OCI-M2 (cell line): ENCODE data around the gene MCF2L.

Experiments used
- DNase-seq: peaks from one replicate; lab custom pipeline; 2025; ENCODE audit not compliant: unreplicated experiment; lab: John Stamatoyannopoulos, UW

The MCF2L gene

DNA sequence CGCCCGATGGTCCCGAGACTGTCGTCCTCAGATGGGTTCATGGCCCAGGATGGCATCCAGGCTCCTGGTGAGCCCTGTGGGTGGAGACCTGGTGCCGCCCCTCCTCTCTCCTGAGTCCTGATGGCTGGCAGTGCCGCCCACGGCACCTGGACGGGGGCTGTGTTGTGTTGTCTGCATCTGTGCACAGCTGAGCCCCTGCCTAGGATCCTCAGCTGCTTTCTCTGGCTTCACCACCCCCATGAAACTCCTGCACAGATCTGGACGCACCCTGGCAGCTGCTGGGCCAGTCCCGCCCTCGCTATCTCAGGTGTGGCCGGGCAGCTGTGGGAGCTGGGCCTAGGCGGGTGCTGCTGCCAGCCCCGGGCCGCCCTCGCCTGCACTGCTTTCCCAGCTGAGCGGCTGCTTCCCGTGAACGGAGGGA lies 27.7 kb downstream of the MCF2L start:
- no peak for DNase-seq

DNA sequence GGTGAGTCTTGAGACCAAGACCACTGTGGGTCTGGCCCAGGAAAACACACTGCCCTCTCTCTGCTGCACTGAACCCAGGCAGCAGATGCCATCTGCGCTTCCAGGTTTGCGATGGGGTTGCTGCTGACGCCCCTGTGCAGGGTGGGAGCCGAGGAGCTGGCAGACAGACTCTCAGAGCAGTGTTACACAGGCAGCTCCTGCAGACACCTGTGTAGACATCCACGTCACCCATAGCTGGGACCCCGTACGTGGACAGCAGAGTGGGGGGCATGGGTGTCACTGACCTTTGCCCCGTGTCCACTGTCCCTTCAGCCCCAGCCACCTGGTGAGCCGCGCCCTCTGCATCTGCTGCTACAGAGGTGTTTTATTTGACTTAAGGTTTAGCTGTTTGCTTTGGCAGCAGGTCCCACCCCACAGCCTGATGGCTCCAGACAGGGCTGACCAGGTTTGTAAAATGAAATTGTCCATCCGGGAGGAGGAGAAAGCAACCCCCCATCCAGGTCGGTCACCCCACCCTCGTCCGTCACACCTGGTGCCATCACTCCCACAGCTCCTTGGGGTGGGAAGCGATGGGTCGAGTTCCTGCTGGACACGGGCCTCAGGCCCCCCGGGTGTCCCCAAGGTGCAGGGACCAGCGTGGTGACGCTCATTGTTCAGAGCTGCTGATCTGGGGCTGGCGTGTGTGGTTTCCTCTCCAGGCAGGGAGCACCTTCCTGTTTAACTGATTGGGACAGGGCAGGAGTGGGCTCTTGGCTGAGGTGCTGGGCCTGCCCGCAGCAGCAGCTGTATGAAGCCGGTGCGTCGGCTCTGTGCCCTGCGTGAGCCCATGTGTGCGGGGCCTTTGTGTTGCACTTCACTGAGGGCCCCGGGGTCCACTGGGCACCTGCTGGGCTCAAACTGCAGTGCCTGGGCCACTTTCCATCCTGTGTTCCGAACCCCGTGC lies 28.4 kb downstream of the MCF2L start:
- no peak for DNase-seq

GRCh38 chr13:112998521-112999280 lies 29.7 kb downstream of the MCF2L start:
- DNase-seq, result no peak

GRCh38 chr13:112999414-113000177 lies 30.6 kb downstream of the MCF2L start:
- DNase-seq, result no peak

DNA sequence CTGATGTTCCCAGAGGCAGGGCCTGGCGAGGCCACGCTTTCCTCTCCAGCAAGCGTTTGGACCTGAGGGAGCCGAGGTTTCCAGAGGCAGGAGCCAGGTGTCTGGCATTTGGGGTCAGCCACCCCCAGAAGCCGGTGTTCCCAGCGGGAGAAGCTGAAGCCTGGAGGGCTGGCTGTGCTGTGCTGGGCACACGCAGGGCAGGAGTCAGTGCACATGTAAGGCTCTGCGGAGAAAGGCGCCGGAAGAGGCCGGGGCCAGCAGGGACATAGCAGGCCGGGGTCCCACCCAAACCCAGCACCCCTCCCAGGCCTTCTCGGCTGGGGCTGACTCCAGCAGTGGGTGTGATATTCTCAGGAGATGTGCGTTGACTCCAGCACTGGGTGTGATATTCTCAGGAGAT lies 31.6 kb downstream of the MCF2L start:
- no peak for DNase-seq

DNA sequence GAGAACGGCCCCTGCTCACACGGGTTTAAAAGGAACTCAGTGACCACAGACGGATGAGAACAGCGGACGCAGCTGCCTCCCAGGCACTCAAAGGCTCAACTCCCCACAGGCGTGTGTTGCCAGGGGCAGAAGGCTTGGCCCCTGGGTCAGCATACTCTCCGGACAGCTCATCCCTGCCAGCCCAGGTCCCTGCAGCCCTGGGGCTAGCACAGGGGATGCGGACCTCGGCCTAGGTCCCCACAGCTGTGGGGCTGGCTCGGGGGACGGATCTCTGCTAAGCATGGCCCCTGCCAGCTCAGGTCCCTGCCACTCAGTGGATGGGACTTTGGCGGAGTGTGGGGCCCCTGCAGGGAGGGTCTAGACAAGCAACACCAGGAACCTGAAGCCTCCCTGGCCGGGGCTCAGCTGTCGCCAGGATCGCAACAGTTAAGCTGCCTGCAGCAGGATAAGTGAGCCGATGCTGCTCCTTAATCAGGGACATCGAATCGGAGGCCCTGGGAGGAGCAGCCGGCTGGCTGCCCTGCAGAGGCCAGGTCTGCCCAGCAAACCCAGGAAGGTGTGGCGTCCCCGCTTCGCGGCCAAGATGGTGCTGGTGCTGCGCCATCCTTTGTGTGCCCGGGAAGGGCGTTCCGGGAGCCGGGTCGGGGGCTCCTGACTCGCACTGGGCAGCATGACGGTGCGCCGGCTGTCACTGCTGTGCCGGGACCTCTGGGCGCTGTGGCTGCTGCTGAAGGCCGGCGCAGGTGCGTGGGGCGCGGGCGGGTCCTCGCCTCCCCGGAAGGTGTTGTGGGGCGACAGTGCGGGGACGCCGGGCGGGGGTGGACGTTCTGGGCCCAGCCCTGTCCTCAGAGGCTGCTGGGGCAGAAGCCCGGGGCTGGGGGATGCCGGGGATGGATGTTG lies 32.5 kb downstream of the MCF2L start:
- DNase-seq, result no peak

DNA sequence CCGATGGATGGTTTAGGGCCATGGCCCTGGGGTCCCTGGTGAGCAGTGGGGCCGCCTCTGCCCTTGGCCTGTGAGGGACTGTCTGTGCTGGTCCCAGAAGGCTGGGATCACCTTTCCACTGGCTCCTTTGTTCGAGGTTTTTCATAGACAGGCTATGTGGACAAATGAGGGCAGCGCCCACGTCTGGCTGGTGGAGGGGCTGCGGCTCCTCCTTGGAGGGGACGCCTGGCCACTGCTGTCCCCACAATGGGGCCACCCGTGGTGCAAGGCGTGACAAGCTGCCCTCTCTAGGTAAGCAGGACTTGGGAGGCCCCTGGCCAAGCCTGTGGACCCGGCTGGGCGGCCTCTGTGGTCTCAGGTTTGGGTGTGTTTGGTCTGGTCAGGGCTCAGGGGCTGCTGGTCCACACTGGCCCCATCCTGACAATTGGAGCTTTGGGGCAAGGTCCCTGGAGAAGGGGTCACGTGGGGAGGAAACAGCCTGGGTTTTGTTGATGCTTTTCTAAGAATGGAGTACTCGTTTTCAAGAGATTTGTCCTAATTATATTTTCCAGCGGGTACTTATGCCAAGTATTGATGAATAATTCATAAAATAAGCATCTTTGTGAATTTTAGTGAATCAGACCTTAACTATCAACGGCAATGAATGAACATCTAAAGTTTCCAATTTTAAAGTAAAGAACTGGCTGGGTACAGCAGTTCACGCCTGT lies 33.3 kb downstream of the MCF2L start:
- DNase-seq, result no peak

DNA sequence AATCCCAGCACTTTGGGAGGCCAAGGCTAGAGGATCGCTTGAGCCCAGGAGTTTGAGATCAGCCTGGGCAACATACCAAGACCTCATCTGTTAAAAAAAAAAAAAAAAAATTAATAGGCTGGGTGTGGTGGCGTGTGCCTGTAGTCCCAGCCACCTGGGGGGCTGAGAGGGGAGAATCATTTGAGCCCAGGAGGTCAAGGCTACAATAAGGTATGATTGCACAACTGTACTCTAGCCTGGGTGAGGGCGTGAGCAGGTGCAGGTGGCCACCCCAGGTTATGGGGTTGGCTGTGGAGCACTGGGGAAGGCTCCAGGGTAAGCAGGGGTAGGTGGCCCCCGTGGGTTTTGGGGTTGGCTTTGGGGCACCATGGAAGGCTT lies 33.9 kb downstream of the MCF2L start:
- DNase-seq, result no peak

DNA sequence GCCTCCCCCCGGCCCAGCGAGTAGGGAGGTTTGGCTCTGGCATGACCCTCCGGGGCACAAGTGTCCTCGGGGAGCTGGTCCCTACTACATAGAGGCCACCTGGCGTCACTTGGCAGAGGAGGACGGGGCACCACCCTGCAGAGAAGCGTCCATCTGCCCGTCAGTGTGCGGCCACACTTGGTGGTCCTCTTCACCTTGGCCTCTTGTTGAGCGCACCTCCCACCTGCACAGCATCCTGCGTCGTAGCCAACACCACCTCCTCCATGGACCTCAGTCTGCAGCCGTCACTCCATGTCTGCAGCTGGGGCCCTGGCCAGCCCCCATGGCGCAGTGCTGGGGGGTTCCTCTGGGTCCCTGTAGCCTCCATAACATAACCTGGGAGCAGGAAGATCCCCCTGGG lies 35.1 kb downstream of the MCF2L start:
- no peak for DNase-seq

DNA sequence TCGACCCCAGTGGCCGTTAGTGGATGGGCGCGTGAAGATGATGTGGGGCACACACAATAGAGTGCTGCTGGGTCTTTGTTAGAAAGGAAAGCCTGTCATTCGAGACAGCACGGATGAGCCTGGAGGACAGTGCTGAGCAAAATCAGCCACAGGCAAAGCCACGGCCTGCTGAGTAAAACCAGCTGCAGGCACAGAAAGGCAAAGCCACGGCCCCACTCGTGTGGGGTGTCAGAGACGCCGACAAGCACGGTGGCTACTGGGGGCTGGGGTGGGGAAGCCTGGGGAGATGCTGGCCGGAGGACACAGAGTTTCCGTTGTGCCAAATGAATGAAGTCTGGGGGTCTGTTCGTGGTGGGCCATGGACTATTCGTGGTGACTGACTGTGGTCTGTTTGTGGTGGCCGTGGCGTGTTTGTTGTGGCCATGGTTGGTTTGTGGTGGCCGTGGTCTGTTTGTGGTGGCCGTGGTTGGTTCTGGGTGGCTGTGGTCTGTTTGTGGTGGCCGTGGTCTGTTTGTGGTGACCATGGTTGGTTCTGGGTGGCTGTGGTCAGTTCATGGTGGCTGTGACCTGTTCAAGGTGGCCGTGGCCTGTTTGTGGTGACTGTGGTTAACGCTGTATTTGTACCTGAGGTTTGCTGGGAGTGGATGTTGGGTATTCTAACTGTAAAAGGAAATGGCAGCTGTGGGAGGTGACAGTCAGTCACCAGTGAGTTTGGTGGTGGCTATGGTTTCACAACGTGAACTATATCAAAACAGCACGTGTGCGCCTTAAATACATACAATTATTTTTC lies 36.3 kb downstream of the MCF2L start:
- DNase-seq, result no peak

- DNase-seq, result no peak
These were observed 37.0 kb downstream of the MCF2L start for GRCh38 chr13:113005997-113006396.

DNA sequence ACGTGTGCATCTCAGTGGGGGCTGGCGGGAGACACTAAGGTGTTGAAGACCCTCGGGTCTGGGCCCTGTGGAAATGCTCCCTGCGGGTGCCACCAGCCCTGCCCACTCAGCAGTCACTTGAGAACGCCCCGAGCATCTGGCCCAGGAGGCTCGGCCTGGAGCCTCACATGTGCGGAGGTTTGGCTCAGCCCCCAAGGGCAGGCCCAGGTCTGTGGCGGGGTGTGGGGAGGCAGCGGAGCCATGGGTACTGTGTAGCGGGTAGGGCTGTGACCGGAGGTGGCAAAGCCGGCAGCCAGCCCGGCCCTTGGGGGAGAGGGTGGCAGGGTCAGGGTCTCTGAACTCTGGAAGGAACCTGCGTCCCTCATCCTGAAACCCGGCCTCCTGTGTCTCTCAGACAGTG lies 37.6 kb downstream of the MCF2L start:
- no peak for DNase-seq

DNA sequence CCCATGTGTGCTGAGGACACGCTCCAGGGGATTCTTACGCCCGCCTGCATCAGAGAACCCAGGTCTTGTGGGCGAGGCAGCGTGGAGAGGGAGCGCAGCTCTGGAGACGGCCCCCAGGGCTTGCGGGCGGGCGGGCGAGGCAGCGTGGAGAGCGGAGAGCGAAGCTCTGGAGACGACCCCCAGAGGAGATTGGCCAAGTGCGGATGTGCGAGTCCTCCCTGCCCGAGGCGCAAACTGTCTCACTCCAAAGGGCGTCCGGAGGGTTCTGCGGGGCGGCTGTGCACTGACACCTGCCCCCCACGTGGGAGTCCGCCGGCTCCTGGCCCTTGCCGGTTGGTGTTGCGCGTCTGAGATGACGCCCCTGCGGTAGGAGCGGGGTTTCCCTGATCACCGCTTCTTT lies 39.8 kb downstream of the MCF2L start:
- DNase-seq, result no peak

DNA sequence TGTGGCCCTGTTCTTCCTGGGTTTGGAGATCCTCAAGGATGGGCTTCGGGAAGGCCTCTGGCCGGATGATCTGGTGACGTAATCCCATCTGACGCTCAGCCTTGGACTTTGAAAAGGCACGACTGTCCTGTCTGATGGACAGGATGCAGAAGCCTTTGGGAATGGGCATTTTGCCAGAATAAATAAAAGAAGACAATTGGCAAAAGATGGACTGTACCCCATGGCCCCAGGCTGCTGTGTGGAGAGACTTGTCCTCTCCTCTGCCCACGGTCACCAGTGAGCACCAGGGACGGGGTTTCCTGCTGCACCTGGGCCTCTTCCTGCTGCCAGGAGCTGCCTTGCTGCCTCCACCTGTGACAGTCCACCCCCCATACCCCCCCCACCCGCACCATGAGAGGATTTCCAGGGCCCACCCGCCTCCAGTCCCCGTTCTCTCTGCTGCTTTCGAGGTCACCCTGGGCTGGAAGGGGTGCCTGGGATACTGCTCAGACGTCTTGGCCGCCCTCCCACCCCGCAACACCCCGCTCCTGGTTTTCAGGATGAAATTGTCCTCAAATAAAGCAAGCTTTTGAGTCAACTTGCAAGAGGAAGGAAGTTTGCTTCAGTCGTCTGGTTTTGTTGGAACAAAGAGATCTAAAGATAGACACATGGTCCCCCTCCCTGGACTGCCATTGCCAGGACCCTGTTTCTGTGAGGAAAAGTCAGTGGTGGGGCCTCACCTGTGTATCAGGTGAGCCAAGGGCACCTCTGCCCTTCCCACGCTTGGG lies 40.9 kb downstream of the MCF2L start:
- no peak for DNase-seq

DNA sequence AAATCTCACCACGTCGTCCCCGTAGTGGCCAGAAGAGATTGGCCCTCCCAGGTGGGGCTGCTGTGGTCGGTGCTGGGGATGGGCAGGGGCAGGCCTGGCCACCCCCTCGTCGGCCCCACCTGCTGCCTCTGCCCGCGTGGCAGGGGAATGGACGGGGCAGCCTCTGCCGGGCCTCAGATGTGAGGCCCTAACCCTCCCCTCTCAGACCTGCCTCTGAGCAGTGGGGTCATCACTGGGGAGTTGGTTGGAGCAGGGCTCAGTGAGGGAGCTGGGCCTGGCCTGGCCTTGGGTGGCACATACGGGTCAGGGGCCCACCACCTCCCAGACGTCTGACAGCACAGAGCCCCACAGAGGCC lies 41.5 kb downstream of the MCF2L start:
- DNase-seq, result no peak

GRCh38 chr13:113013303-113013702 lies 44.3 kb downstream of the MCF2L start:
- no peak for DNase-seq

- DNase-seq, result no peak
These were observed 45.1 kb downstream of the MCF2L start for GRCh38 chr13:113013878-113014751.
